ENCODE data around the gene SEPTIN8.

DNA sequence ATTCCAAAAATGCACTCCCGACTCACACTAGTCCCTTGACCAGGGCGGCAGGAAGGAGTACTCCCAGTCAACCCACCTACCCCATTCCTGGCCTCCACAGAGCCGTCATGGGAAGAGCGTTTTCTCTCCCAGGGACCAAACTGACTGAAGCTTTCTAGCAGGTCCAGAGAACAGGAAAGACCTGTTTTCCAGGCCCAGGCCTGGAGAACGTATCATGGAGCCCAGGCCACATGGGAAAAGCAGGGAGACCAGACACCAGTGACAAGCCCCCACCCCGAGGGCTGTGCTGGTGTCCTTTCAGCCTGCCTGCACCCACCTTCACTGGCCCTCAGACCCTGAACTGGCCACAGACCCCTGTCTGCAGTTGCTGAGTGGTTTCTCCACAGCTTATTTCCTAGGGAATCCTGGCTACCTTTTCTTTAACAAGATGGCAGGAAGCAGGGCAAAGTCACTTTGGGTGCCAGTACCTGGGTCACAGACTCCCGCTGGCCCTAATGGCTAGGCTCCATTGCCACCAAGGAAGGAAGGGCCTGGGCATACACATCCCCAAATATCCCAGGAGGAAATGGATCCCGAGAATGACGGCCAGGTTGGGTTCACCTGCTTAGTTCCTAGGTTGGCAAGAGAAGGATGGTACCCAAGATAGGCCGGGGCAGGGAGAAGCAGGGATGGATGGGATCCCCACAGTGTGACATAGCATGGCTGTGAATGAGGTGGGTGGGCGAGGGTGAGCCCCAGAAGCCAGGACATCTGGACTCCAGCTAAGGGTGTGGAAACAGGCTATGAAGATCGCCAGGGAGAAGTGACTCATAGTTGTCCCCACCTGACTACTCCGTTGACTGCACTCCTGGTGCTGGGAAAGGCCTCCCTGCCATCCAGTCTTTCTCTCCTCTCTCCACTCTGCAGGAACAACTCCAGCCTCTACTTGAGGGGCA is 17.7 kb downstream of the SEPTIN8 start:
- TF ChIP-seq, protein P1, sequence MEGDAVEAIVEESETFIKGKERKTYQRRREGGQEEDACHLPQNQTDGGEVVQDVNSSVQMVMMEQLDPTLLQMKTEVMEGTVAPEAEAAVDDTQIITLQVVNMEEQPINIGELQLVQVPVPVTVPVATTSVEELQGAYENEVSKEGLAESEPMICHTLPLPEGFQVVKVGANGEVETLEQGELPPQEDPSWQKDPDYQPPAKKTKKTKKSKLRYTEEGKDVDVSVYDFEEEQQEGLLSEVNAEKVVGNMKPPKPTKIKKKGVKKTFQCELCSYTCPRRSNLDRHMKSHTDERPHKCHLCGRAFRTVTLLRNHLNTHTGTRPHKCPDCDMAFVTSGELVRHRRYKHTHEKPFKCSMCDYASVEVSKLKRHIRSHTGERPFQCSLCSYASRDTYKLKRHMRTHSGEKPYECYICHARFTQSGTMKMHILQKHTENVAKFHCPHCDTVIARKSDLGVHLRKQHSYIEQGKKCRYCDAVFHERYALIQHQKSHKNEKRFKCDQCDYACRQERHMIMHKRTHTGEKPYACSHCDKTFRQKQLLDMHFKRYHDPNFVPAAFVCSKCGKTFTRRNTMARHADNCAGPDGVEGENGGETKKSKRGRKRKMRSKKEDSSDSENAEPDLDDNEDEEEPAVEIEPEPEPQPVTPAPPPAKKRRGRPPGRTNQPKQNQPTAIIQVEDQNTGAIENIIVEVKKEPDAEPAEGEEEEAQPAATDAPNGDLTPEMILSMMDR (IDR thresholded peaks at IDR 0.05; ENCODE audit: borderline replicate concordance, extremely low read depth, low read length, poor library complexity, severe bottlenecking) = no peak
- no peak for TF ChIP-seq EZH2 (IDR thresholded peaks at IDR 0.05; ENCODE audit: borderline replicate concordance, low read depth, low read length, severe bottlenecking)
